ENCODE results near the gene AUTS2.

The AUTS2 gene

GRCh38 chr7:69981646-69982045 is 383.4 kb downstream of the AUTS2 start:
- no peak overlapping the region for H3K4me3 ChIP-seq (ENCODE audit: low read depth, low read length)
- no peak for TF ChIP-seq CTCF (IDR thresholded peaks at IDR 0.05; ENCODE audit: borderline replicate concordance, insufficient read depth, low read depth, low read length)

- H3K4me3 ChIP-seq (ENCODE audit: low read depth, low read length) = no peak overlapping the region
- TF ChIP-seq CTCF (IDR thresholded peaks at IDR 0.05; ENCODE audit: borderline replicate concordance, insufficient read depth, low read depth, low read length) = no peak
These were observed 383.9 kb downstream of the AUTS2 start for GRCh38 chr7:69982197-69982596.

GRCh38 chr7:69989551-69989950 is 391.3 kb downstream of the AUTS2 start:
- no peak for TF ChIP-seq CTCF (IDR thresholded peaks at IDR 0.05; ENCODE audit: borderline replicate concordance, insufficient read depth, low read depth, low read length)

GRCh38 chr7:69992938-69993337 is 394.7 kb downstream of the AUTS2 start:
- H3K4me3 ChIP-seq (ENCODE audit: low read depth, low read length) = no peak overlapping the region
- no peak for TF ChIP-seq CTCF (IDR thresholded peaks at IDR 0.05; ENCODE audit: borderline replicate concordance, insufficient read depth, low read depth, low read length)

More at GRCh38 chr7:69989551-69989950, 391.3 kb downstream of the AUTS2 start:
- H3K4me3 ChIP-seq (ENCODE audit: low read depth, low read length) = no peak overlapping the region

GRCh38 chr7:69994218-69994617 is 395.9 kb downstream of the AUTS2 start:
- TF ChIP-seq CTCF (IDR thresholded peaks at IDR 0.05; ENCODE audit: borderline replicate concordance, insufficient read depth, low read depth, low read length) = no peak
- no peak overlapping the region for H3K4me3 ChIP-seq (ENCODE audit: low read depth, low read length)

GRCh38 chr7:69994886-69995542 is 396.7 kb downstream of the AUTS2 start:
- H3K4me3 ChIP-seq (ENCODE audit: low read depth, low read length) = no peak overlapping the region
- TF ChIP-seq CTCF (IDR thresholded peaks at IDR 0.05; ENCODE audit: borderline replicate concordance, insufficient read depth, low read depth, low read length) = no peak

- H3K4me3 ChIP-seq (ENCODE audit: low read depth, low read length) = no peak overlapping the region
- TF ChIP-seq CTCF (IDR thresholded peaks at IDR 0.05; ENCODE audit: borderline replicate concordance, insufficient read depth, low read depth, low read length) = no peak
These were observed 397.8 kb downstream of the AUTS2 start for GRCh38 chr7:69996121-69996520.

Measured in GM12875 (cell line).